H9 (cell line): ENCODE data around the gene RERE. TPM values are rescaled to one million over a fixed set of nuclear protein-coding genes. Genes with fewer than 3 reads are reported as not detected.

Source experiments
- DNase-seq: peaks from one replicate; pipeline ENCODE4 v3.0.0-alpha.2; 2017
- H2AFZ ChIP-seq: one replicate; pipeline ENCODE4 v1.6.1; 2013; ENCODE audit warnings: mild to moderate bottlenecking, low read length, control low read depth, moderate library complexity
- H2AK5ac ChIP-seq: 2 replicates; pipeline ENCODE4 v1.6.1; 2013; ENCODE audit warnings: low read length, control low read depth, mixed read lengths; ENCODE audit not compliant: insufficient read length
- H2BK120ac ChIP-seq: one replicate; pipeline ENCODE4 v1.6.1; 2013; ENCODE audit warnings: low read depth, mild to moderate bottlenecking, low read length, control low read depth, inconsistent platforms; ENCODE audit not compliant: poor library complexity, severe bottlenecking
- H2BK12ac ChIP-seq: 2 replicates; pipeline ENCODE4 v1.6.1; 2013; ENCODE audit warnings: low read length, control low read depth, mixed read lengths, low read depth; ENCODE audit not compliant: insufficient read length
- H2BK15ac ChIP-seq: 2 replicates; pipeline ENCODE4 v1.6.1; 2013; ENCODE audit warnings: low read depth, low read length, control low read depth
- H2BK20ac ChIP-seq: one replicate; pipeline ENCODE4 v1.6.1; 2013; ENCODE audit warnings: low read depth, mild to moderate bottlenecking, low read length, control low read depth, inconsistent platforms; ENCODE audit not compliant: poor library complexity, severe bottlenecking
- H2BK5ac ChIP-seq: 2 replicates; pipeline ENCODE4 v1.6.1; 2013; ENCODE audit warnings: low read length, control low read depth, mixed read lengths; ENCODE audit not compliant: insufficient read length
- H3K14ac ChIP-seq: 2 replicates; pipeline ENCODE4 v1.6.1; 2013; ENCODE audit warnings: low read length, control low read depth; ENCODE audit not compliant: insufficient read depth
- H3K18ac ChIP-seq: 2 replicates; pipeline ENCODE4 v1.6.1; 2013; ENCODE audit warnings: low read depth, mild to moderate bottlenecking, mixed read lengths, low read length, control low read depth; ENCODE audit not compliant: insufficient read length
- H3K23ac ChIP-seq: 2 replicates; pipeline ENCODE4 v1.6.1; 2013; ENCODE audit warnings: low read length, control low read depth, mixed read lengths, low read depth; ENCODE audit not compliant: insufficient read length
- H3K23me2 ChIP-seq: 2 replicates; pipeline ENCODE4 v1.6.1; 2013; ENCODE audit warnings: low read depth, mild to moderate bottlenecking, mixed read lengths, low read length, control low read depth; ENCODE audit not compliant: insufficient read length, poor library complexity, severe bottlenecking
- H3K27ac ChIP-seq: 2 replicates; pipeline ENCODE4 v1.5.1; 2013; ENCODE audit warnings: low read length, control low read depth, mixed read lengths, low read depth; ENCODE audit not compliant: insufficient read length
- H3K27me3 ChIP-seq: 2 replicates; pipeline ENCODE4 v1.6.1; 2013; ENCODE audit warnings: low read length, control low read depth, inconsistent platforms; ENCODE audit not compliant: insufficient read depth
- H3K4ac ChIP-seq: 2 replicates; pipeline ENCODE4 v1.6.1; 2013; ENCODE audit warnings: low read depth, mild to moderate bottlenecking, control low read depth, inconsistent platforms, low read length, moderate library complexity
- H3K4me1 ChIP-seq: 2 replicates; pipeline ENCODE4 v1.6.1; 2013; ENCODE audit warnings: low read length, control low read depth, inconsistent platforms; ENCODE audit not compliant: insufficient read depth
- H3K4me2 ChIP-seq: 2 replicates; pipeline ENCODE4 v1.6.1; 2013; ENCODE audit warnings: low read length, control low read depth, mixed read lengths; ENCODE audit not compliant: insufficient read length, insufficient read depth
- H3K56ac ChIP-seq: 2 replicates; pipeline ENCODE4 v1.6.1; 2013; ENCODE audit warnings: low read depth, mild to moderate bottlenecking, mixed read lengths, low read length, control low read depth; ENCODE audit not compliant: insufficient read length
- H3K79me1 ChIP-seq: 2 replicates; pipeline ENCODE4 v1.6.1; 2013; ENCODE audit warnings: low read depth, mild to moderate bottlenecking, moderate library complexity, low read length, control low read depth, inconsistent platforms; ENCODE audit not compliant: insufficient read depth, poor library complexity, severe bottlenecking
- H3K79me2 ChIP-seq: 2 replicates; pipeline ENCODE4 v1.6.1; 2013; ENCODE audit warnings: low read length, control low read depth, inconsistent platforms; ENCODE audit not compliant: insufficient read depth
- H3K9ac ChIP-seq: 2 replicates; pipeline ENCODE4 v1.6.1; 2013; ENCODE audit warnings: low read length, control low read depth, mixed read lengths; ENCODE audit not compliant: insufficient read length; ENCODE audit errors: extremely low read depth
- H3K9me3 ChIP-seq: one replicate; pipeline ENCODE4 v1.6.1; 2013; ENCODE audit warnings: low read depth, low read length, inconsistent platforms; ENCODE audit not compliant: control insufficient read depth
- H3T11ph ChIP-seq: one replicate; pipeline ENCODE4 v1.6.1; 2013; ENCODE audit warnings: mild to moderate bottlenecking, low read length, control low read depth, inconsistent platforms
- H4K20me1 ChIP-seq: one replicate; pipeline ENCODE4 v1.6.1; 2013; ENCODE audit not compliant: control insufficient read depth, insufficient read length, insufficient read depth
- H4K5ac ChIP-seq: 2 replicates; pipeline ENCODE4 v1.6.1; 2013; ENCODE audit warnings: low read depth, mild to moderate bottlenecking, mixed read lengths, low read length, control low read depth; ENCODE audit not compliant: insufficient read length
- H4K8ac ChIP-seq: replicated peaks from 2 replicates; pipeline ENCODE4 v1.6.1; 2013; ENCODE audit warnings: low read length, control low read depth, mixed read lengths, low read depth; ENCODE audit not compliant: insufficient read length
- H4K91ac ChIP-seq: 2 replicates; pipeline ENCODE4 v1.6.1; 2013; ENCODE audit warnings: low read depth, mild to moderate bottlenecking, moderate library complexity, mixed read lengths, low read length, control low read depth; ENCODE audit not compliant: insufficient read length
- H3K27ac Mint-ChIP-seq, 3 experiments: 2 replicates in 2 of 3; 3 replicates in 1 of 3; pipeline ENCODE4 v1.8.0; 2020 to 2021; ENCODE audit warnings: mixed read lengths in 3 of 3, mild to moderate bottlenecking in 1 of 3, moderate library complexity in 1 of 3
- H3K27me3 Mint-ChIP-seq: 2 replicates; pipeline ENCODE4 v1.8.0; 2021; ENCODE audit warnings: low read depth, mild to moderate bottlenecking, moderate library complexity, mixed read lengths
- H3K36me3 Mint-ChIP-seq, 3 experiments: 2 replicates in 2 of 3; 3 replicates in 1 of 3; pipeline ENCODE4 v1.8.0; 2020 to 2021; ENCODE audit warnings: low read depth in 3 of 3, mixed read lengths in 3 of 3; ENCODE audit not compliant: insufficient read depth in 1 of 3
- H3K4me1 Mint-ChIP-seq, 2 experiments: 2 replicates each; pipeline ENCODE4 v1.8.0; 2020; ENCODE audit warnings: mixed read lengths in 2 of 2
- H3K4me3 Mint-ChIP-seq, 2 experiments: 2 replicates in 1 of 2; 3 replicates in 1 of 2; pipeline ENCODE4 v1.8.0; 2020 to 2021; ENCODE audit warnings: mild to moderate bottlenecking in 2 of 2, mixed read lengths in 2 of 2, moderate library complexity in 1 of 2
- H3K9me3 Mint-ChIP-seq, 2 experiments: 2 replicates in 1 of 2; 3 replicates in 1 of 2; pipeline ENCODE4 v1.8.0; 2020; ENCODE audit warnings: mild to moderate bottlenecking in 2 of 2, mixed read lengths in 2 of 2, moderate library complexity in 1 of 2
- WGBS: extraction: QIAGEN DNeasy Blood & Tissue Kit; methylation state at CpG from one replicate; pipeline ENCODE4 v1.1.7; 2013; ENCODE audit warnings: missing lambda C conversion rate, low lambda C conversion rate, mixed read lengths; ENCODE audit not compliant: insufficient read length; ENCODE audit errors: extremely low coverage; 5-methylcytosine and 5-hydroxymethylcytosine counted together
- total RNA-seq: library from RNA; stranded (reverse); gene quantifications from 2 replicates; pipeline ENCODE4 v1.2.1, GENCODE V29; 2021
- TF ChIP-seq, protein P1 (sequence below): fragments of 200-600 bp; sonication (generic); conservative IDR thresholded peaks from 3 replicates; pipeline ENCODE4 v1.8.0; 2021; ENCODE audit warnings: antibody characterized with exemption, mild to moderate bottlenecking

The RERE gene
- total RNA-seq, 1 experiment from 2014 or later = 103 TPM

DNA sequence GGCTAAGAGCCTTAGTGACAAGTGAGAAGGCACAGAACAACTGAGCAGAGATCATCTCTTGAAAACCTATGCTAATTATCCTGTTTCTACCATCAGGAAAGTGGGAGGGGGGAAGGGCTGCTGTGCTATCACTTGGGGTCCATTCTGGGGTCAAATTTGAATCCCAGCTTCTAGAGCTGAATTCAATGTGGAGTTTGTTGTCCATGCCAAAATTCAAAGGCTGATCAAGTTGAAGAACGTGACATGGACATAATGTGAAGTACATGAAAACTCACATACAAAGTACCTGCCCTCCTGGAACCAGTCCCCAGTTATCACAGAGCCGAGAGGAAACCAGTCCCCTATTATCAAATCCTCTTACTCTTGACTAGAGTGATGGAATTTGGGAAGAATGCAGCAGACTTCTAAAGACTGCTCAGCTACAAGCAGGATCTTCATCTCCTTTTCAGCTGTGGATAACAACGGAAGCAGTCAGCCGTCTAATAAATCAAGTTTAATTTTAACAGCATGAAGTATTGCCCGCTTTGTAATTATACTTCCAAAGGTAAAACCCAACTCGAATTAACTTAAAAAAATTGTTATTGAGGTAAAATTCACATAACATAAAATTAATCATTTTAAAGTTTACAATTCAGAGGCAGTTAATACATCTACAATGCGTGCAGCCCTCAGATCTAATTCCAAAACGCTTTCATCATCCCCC lies 421.2 kb downstream of the RERE start:
- no peak overlapping the region for H3K4me3 Mint-ChIP-seq
- peaks cover 36 to 44% of the 10 kb centered on the region in 2 experiments for H3K4me1 Mint-ChIP-seq

More for the DNA sequence above, 421.2 kb downstream of the RERE start:
- no peak for DNase-seq
- no peak overlapping the region for H2BK120ac ChIP-seq
- no peak overlapping the region for H2BK15ac ChIP-seq
- H3K79me2 ChIP-seq = peaks cover 3% of the 10 kb centered on the region; the same call in 1 of the 2 replicates
- H2BK12ac ChIP-seq = no peak overlapping the region
- peak overlapping the region; percentile 49 for H3K27ac ChIP-seq
- H3K14ac ChIP-seq = no peak overlapping the region
- H4K91ac ChIP-seq = no peak overlapping the region
- no peak overlapping the region for H2BK20ac ChIP-seq
- TF ChIP-seq, protein P1, sequence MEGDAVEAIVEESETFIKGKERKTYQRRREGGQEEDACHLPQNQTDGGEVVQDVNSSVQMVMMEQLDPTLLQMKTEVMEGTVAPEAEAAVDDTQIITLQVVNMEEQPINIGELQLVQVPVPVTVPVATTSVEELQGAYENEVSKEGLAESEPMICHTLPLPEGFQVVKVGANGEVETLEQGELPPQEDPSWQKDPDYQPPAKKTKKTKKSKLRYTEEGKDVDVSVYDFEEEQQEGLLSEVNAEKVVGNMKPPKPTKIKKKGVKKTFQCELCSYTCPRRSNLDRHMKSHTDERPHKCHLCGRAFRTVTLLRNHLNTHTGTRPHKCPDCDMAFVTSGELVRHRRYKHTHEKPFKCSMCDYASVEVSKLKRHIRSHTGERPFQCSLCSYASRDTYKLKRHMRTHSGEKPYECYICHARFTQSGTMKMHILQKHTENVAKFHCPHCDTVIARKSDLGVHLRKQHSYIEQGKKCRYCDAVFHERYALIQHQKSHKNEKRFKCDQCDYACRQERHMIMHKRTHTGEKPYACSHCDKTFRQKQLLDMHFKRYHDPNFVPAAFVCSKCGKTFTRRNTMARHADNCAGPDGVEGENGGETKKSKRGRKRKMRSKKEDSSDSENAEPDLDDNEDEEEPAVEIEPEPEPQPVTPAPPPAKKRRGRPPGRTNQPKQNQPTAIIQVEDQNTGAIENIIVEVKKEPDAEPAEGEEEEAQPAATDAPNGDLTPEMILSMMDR = no peak
- H2AK5ac ChIP-seq = no peak overlapping the region
- H3K9me3 ChIP-seq = no peaks in the 10 kb centered on the region
- H3K4ac ChIP-seq = no peak overlapping the region
- H3K23ac ChIP-seq = no peak overlapping the region
- Mint-ChIP-seq H3K27me3 (no peaks in the 10 kb centered on the region), H3K9me3 (no peaks in the 10 kb centered on the region), H3K36me3 (peaks cover 4 to 5% (median 4%) of the 10 kb centered on the region in 3 experiments; a peak in 4 of 7 replicates), H3K27ac (peak overlapping the region in 2 of 3 experiments; percentile 30 to 64; a peak in 2 of 7 replicates)
- no peak overlapping the region for H3K18ac ChIP-seq
- H2BK5ac ChIP-seq = no peak overlapping the region
- H3K4me1 ChIP-seq = peaks cover 23% of the 10 kb centered on the region
- no peak overlapping the region for H3K56ac ChIP-seq
- no peaks in the 10 kb centered on the region for H4K20me1 ChIP-seq
- no peak overlapping the region for H3T11ph ChIP-seq
- H4K5ac ChIP-seq = no peak overlapping the region
- H4K8ac ChIP-seq = no peak overlapping the region
- no peak overlapping the region for H3K9ac ChIP-seq
- no peaks in the 10 kb centered on the region for H3K27me3 ChIP-seq
- no CpG with 5 or more reads among the region's 8 CpGs for WGBS
- no peaks in the 10 kb centered on the region for H3K23me2 ChIP-seq
- H3K79me1 ChIP-seq = peaks cover 3% of the 10 kb centered on the region
- H3K4me2 ChIP-seq = peak overlapping the region; percentile 24
- H2AFZ ChIP-seq = no peak overlapping the region
